Erythroblast (primary cell): ENCODE results near the gene FXYD3.

Source experiments
- DNase-seq, 2 experiments: peaks; one replicate each; lab custom pipeline; 2025; lab: John Stamatoyannopoulos, UW
- GATA1 ChIP-seq: IDR thresholded peaks from 2 replicates; pipeline ENCODE4 v1.6.1; 2011; ENCODE audit warnings: low read depth, mild to moderate bottlenecking, control low read depth, low read length, moderate library complexity
- POLR2A ChIP-seq: IDR thresholded peaks from 2 replicates; pipeline ENCODE4 v1.6.1; 2011; ENCODE audit warnings: mild to moderate bottlenecking, low read length

Gene FXYD3

DNA sequence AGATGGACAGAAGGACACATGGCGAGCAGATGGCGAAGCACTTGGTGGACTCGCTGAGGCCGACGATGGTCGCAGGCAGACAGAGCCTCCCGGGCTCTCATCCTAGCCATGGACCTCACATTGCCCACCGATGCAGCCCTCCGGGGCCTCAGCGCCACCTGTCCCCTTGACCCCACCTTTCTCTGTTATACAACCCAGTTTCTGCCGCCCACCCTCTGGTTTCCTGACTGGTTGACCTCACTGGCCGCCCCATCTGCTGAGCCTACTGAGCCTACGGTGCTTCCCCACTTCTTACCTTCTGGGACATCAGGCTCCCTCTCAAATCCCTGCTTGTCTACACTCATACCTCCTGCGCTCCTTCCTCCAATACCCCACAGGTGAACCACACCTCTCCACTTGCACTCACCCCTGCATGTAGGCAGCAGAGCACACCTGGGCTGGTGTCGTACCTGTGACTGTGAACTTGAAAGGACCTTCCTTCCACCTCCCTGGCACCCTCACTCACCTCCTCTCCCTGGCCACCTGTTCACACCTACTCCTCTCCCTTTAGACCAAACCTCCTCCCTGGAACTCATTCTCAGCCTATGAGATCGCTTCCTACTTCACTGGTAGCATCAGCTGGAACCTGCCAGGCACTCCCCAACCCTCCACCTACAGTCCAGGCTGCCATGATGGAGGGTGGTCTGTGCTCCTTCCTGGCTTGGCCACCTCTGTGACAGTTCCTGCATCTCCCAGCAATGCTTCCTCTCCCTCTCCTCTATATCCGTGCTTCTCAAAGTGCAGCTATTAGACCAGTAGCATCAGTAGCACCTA lies 38.0 kb upstream of the FXYD3 start:
- DNase-seq: no peak
- no peak for TF ChIP-seq POLR2A
- TF ChIP-seq GATA1: no peak

DNA sequence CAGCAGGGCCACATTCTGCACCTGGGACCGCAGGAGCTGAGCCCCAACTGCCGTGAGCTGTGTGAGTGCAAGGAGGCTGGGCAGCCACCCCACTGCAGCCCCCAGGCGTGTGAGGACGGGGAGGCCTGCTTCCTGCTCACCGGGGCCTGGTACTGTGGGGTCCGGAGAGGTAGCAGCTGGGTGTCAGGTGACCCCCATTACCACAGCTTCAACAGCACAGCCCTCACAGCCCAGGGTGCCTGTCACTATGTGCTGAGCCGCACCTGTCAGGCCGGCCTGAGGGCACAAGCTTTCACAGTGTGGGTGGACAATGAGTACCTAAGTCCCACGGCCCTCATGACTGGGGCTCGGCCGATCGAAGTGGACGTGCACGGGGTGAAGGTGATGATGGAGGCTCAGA lies 35.8 kb upstream of the FXYD3 start:
- TF ChIP-seq POLR2A (no peak), GATA1 (no peak)
- no peak for DNase-seq

DNA sequence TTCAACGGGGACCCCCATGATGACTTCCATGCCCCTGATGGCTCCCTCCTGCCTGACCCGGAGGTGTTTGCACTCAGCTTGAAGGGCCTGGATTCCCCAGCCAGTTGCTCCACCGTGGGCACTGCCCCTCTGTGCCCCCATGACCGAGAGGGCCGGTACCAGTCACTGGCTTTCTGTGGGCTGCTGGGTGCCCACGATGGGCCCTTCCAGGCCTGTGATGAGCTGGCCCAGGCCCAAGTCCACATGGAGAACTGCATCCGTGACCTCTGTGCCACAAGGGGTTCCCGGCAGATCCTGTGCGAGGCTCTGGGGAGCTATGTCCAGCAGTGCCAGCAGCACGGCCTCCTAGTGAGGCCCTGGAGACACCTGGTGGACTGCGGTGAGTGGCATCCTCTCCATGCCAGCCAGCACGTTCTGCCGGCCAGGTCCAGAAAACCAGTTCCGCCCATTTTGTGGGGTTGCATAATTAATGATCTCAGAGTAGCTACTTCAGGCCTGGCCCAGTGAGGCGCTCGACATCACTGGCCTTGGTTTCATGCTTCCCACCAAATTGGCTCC lies 34.9 kb upstream of the FXYD3 start:
- DNase-seq: no peak
- TF ChIP-seq GATA1 (no peak), POLR2A (no peak)

DNA sequence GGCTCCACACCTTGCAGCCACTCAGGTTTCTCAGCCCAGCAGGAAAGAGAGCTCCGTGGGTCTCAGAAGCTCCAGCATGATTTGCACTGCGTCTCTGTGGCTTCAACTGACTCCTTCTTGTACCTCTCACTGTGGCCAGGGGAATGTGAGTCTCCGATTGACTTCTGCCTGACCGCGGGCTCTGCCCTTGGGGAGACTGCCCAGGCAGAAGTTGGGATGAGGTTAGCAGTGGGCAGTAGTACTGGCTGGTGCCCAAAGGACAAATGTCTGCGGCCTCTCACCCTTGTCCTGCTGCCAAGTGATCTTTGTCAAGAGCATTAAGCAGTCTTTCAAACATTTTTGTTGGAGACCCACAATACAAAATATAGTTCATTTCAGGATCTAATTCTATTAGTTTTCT lies 34.4 kb upstream of the FXYD3 start:
- DNase-seq: no peak
- TF ChIP-seq GATA1 (no peak), POLR2A (no peak)

DNA sequence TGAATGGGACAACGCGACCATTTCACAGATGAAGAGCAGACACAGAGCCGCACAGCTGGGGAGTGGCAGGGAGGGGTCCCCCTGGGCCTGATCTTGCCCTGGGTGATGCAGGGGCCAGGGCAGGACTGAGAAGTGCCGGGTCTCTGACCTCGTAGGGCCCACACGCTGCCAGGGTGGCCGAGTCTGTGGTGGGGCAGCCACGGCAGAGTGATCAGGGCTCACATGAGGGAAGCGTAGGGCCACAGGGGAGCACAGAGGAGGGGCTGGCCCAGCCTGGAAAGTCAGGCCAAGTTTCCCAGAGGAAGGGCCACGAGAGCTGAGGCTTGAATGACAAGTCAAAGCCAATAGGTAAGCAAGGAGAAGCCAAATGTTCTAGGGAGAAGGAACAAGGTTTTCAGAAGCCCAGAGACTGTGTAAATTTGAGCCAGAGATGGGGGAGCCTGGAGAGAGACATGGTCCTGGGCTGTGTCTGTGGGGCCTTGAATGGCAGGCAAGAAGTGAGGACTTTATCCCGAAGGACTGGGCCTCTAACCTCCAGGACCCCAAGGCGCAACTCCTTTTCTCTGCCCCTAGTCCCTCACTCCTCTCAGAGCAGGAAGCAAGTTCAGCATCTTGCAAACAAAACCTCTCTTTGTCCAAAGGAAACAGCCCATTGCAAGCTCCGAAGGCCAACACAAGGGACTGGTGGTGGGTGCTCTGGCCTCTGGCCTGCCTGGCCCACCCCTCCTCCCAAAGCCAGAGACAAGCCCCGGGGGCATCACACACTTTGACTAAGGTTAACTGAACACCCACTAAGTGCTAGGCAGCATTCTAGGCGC lies 31.7 kb upstream of the FXYD3 start:
- no peak for TF ChIP-seq GATA1
- TF ChIP-seq POLR2A: no peak
- no peak for DNase-seq

DNA sequence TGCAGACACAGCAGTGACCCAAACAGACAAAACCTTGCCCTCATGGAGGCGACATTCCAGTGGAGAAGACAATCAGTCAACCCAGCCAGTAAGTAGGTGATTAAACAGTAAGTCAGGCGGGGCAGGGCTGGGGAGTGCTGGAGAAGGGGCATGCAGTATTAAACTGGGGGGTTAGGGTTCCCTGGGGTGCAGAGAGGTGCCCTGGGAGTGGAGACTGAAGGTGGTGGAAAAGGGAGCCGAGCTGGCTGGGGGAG lies 31.2 kb upstream of the FXYD3 start:
- no peak for DNase-seq
- TF ChIP-seq POLR2A: no peak
- TF ChIP-seq GATA1: no peak

DNA sequence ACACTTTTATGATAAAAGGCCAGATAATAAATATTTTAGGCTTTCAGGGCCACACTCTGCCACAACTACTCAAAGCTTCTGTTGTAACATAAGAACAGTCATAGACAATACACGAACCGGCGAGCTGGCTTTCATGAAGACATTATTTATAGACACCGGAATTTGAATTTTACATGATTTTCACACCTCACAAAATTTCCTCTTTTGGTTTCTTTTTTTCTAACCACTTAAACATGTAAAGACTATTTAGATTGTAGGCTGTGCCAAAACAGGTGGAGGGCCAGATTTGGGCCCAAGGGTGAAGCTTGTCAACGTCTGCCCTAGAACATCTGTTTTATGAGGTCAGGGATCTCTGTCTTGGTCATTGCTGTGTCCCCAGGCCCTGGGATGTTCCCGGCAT lies 29.7 kb upstream of the FXYD3 start:
- TF ChIP-seq GATA1 (no peak), POLR2A (no peak)
- no peak for DNase-seq

DNA sequence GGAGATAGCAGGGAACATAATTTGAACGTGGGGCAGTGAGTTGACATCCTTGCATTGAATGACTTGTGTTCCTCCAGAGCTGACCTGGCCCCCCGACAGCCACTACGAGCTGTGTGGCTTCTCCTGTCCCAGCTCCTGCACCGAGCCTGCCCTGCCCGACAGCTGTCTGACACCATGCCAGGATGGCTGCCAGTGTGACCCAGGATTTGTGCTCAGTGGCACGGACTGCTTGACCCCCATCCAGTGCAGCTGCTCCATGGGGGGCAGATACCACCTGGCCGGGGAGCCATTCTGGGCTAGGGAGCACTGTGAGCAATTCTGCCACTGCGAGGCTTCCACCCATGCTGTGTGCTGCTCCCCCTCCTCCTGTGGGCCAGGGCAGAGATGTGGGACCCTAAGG lies 29.2 kb upstream of the FXYD3 start:
- DNase-seq: no peak
- TF ChIP-seq POLR2A (no peak), GATA1 (no peak)

DNA sequence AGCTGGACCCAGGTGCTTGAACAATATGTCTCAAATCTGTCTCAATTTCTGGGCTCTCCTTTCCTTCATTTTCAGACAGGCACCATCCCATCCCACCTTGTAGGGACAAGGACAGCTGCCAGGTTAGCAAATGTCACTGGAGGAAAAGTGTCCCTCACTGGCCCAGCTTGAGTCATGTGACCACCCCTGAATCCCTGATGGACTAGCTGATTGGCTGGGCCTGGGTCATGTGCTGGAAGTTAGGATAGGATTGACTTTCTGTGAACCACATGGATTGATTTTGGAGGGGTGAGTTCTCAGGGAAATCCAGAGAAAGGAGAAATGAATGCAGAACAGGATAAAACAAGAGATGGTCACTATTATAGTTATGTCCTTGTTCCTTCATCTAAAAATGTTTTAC lies 28.2 kb upstream of the FXYD3 start:
- TF ChIP-seq POLR2A (no peak), GATA1 (no peak)
- DNase-seq: no peak

DNA sequence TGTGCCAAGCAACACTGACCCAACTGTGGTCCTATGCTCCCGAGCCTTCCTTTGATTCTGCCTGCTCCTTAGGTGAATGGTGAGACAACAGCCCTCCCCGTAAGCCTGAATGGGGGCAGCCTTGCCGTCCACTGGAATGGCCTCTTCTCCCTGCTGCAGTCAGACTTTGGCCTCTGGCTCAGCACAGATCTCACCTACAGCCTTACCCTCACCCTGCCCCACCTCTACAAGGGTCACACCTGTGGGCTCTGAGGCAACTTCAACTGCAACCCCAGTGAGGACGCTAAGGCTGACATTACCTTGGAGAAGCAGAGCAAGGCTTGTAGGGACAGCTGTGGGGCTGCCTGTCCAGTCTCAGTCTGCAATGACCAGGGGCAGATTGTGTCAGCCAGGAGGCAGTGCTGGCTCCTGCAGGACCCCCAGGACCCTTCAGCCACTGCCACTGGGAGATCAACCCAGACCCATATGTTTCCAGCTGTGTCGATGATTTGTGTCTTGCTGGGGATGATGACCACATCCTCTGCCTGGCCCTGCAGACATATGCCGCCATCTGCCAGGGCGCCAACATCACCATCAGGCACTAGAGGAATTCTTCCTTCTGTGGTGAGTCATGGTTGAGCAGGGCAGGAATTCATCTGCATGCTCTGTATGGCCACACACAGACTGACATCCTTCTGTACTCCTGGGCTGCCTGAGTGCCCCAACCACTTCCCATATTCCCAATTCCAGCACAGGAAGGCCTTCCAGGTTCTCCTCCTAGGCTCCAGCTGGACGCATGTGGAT lies 27.3 kb upstream of the FXYD3 start:
- TF ChIP-seq GATA1 (no peak), POLR2A (no peak)
- no peak for DNase-seq

DNA sequence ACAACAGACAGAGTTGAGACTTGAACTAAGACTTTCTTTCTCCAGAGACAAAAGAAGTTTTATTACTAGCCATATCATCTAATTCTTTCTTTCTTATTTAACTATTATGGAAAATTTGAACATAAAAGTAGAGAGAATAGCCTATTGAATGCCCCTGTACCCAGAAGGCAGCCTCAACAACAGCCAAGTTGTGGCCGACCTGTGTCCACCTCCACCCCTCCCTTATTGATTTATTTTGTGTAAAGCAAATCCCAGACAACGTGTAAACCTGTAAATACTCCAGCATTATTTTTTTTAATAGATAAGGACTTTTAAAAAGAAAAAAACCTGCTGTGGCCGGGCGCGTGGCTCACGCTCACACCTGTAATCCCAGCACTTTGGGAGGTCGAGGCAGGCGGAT lies 26.1 kb upstream of the FXYD3 start:
- no peak for DNase-seq
- TF ChIP-seq GATA1 (no peak), POLR2A (no peak)

DNA sequence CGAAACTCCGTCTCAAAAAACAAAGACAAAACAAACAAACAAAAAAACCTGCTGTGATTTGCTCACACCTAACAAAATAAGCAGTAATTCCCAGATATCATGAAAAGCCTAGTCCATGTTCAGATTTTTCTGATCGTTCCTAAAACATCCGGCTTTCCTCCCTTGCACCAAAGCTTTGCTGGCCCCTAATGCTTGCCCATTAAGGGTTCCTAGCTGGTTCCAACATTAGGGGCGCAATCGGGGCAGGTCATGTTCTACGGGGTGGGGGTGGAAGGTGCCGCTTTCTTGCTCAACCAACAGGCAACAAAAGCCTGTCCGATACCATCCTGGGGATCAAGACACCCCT lies 25.5 kb upstream of the FXYD3 start:
- no peak for TF ChIP-seq POLR2A
- TF ChIP-seq GATA1: no peak
- no peak for DNase-seq

DNA sequence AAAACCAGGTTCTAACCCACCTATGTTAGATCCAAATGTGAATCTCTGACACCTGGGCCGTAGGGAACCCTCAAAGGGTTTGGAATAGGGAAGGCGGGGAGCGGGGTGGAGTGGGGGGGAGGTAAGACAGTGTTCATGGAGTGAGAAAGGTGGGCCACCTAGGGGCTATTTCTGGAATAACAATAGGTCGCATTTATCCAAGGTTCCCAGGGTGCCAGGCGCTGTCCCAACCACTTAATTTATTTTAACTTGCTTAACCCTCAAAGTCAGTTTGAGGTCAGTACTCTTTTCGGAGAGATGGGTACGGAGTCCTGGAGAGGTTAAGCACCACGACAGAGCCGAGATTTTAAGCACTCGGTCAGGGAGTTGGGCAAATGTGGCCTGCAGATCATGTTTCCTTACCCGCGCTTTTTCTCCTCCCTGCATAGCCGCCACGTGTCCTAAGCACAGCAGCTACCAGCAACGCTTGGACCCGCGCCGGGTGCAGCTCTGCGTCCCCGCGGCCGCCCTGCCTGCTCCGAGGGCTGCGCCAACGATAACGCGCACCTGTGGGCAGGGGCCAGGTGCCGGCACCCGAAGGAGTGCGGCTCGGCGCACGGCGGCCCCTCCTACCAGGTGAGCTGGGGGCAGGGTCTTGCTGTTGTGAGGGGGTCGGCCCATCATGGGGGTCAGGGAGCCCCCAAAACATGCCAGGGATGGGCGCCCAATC lies 25.0 kb upstream of the FXYD3 start:
- DNase-seq: peak; percentile 32 to 49
- TF ChIP-seq POLR2A (no peak), GATA1 (no peak)

DNA sequence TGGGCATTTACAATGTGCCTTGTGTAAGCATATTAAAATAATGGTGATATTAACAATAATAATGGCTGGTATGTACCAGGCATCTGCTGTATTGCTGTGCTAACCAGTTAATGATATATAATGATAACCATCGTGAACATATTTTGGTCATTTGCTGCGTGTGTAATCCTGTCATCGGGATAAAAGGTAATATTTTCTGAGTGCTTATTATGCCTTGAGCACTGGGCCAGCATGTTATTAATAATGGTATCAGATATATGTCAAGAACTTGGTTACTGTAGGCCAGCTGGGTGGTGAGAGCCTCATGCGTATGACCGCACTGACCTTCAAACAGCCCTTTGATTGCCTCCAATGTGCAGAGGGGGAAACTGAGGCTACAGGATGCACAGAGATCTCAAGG lies 22.2 kb upstream of the FXYD3 start:
- DNase-seq: no peak

More for the DNA sequence above, 22.2 kb upstream of the FXYD3 start:
- TF ChIP-seq POLR2A (no peak), GATA1 (no peak)
